Liver (tissue), 9 donors: ENCODE results near the gene METTL4. TPM values are rescaled to one million over a fixed set of nuclear protein-coding genes. Genes with fewer than 3 reads are reported as not detected.
"Not testable (repeated sequence)": the region's sequence is repeated elsewhere in the genome, so short reads cannot be mapped to it uniquely, and the experiment has no call there.

Source experiments
- DNase-seq: peaks from one replicate; pipeline ENCODE4 v3.0.0-alpha.2; 2017; ENCODE audit warnings: low spot score
- H3K27ac ChIP-seq, 2 donors: one replicate each; pipeline ENCODE4 v1.7.0; 2013; ENCODE audit warnings: inconsistent platforms in 2 of 2, low read length in 2 of 2, control low read depth in 1 of 2, low read depth in 1 of 2, mild to moderate bottlenecking in 1 of 2
- H3K27me3 ChIP-seq, 4 donors: one replicate each; pipeline versions ENCODE4 v1.6.1 to v1.7.0; 2013; ENCODE audit warnings: low read length in 3 of 4, inconsistent platforms in 1 of 4, mild to moderate bottlenecking in 1 of 4, moderate library complexity in 1 of 4; ENCODE audit not compliant: control insufficient read depth in 4 of 4, insufficient read depth in 4 of 4
- H3K36me3 ChIP-seq, 4 donors: one replicate each; pipeline versions ENCODE4 v1.6.1 to v1.7.0; 2013; ENCODE audit warnings: low read length in 3 of 4, mild to moderate bottlenecking in 3 of 4, low read depth in 1 of 4, moderate library complexity in 1 of 4; ENCODE audit not compliant: control insufficient read depth in 4 of 4, insufficient read depth in 3 of 4
- H3K4me1 ChIP-seq, 4 donors: one replicate each; pipeline versions ENCODE4 v1.6.1 to v1.7.0; 2013; ENCODE audit warnings: low read length in 3 of 4, mild to moderate bottlenecking in 3 of 4, moderate library complexity in 1 of 4; ENCODE audit not compliant: control insufficient read depth in 4 of 4, insufficient read depth in 4 of 4
- H3K4me3 ChIP-seq, 3 donors: one replicate each; pipeline versions ENCODE4 v1.6.1 to v1.7.0; 2013; ENCODE audit warnings: low read length in 3 of 3, control low read depth in 1 of 3, low read depth in 1 of 3, mild to moderate bottlenecking in 1 of 3
- H3K9ac ChIP-seq, 2 donors: one replicate each; pipeline ENCODE4 v1.7.0; 2013; ENCODE audit warnings: low read length in 2 of 2, mild to moderate bottlenecking in 2 of 2, moderate library complexity in 2 of 2, control low read depth in 1 of 2, low read depth in 1 of 2
- H3K9me3 ChIP-seq, 4 donors: one replicate each; pipeline versions ENCODE4 v1.6.1 to v1.7.0; 2013; ENCODE audit warnings: low read length in 3 of 4; ENCODE audit not compliant: control insufficient read depth in 4 of 4
- FOXA1 ChIP-seq: IDR thresholded peaks from 2 replicates; pipeline ENCODE4 v1.6.1; 2016; ENCODE audit warnings: antibody characterized with exemption
- HNF4G ChIP-seq: IDR thresholded peaks from 2 replicates; pipeline ENCODE4 v1.6.1; 2016; ENCODE audit warnings: antibody characterized with exemption
- JUND ChIP-seq, 2 donors: IDR thresholded peaks; 2 replicates each; pipeline ENCODE4 v1.6.1; 2016; ENCODE audit warnings: antibody characterized with exemption in 2 of 2
- NR2F2 ChIP-seq: IDR thresholded peaks from 2 replicates; pipeline ENCODE4 v1.6.1; 2016; ENCODE audit warnings: antibody characterized with exemption
- RXRA ChIP-seq, 2 donors: IDR thresholded peaks; 2 replicates each; pipeline ENCODE4 v1.6.1; 2017 to 2018; ENCODE audit warnings: antibody characterized with exemption in 2 of 2, mild to moderate bottlenecking in 1 of 2
- SP1 ChIP-seq: IDR thresholded peaks from 2 replicates; pipeline ENCODE4 v1.6.1; 2018; ENCODE audit warnings: antibody characterized with exemption, mild to moderate bottlenecking
- TAF1 ChIP-seq: conservative IDR thresholded peaks from 2 replicates; pipeline ENCODE4 v1.6.1; 2016; ENCODE audit warnings: antibody characterized with exemption, mild to moderate bottlenecking
- WGBS: extraction: QIAGEN DNeasy Blood & Tissue Kit; methylation state at CpG from one replicate; pipeline ENCODE4 v1.1.7; 2013; 5-methylcytosine and 5-hydroxymethylcytosine counted together
- polyA plus RNA-seq, 2 donors: library from polyadenylated mRNA; stranded (reverse) in 1 of 2; unstranded in 1 of 2; fragments of 200-250 nt in 1 of 2; fragments of >200 nt in 1 of 2; fragmentation: Nextera tagmentation in 1 of 2; extraction: Ambion mirVana in 1 of 2; gene quantifications; one replicate each; pipeline versions ENCODE4 v1.2.1 to v1.2.3, GENCODE V29; 2013 to 2015
- total RNA-seq, 2 donors: library from RNA; depleted of rRNA; stranded (reverse); fragments of >200 nt; gene quantifications; one replicate each; pipeline ENCODE4 v1.2.3, GENCODE V29; 2014
- TF ChIP-seq, protein P1 (sequence below): IDR thresholded peaks from 2 replicates; pipeline ENCODE4 v1.6.1; 2016; ENCODE audit warnings: antibody characterized with exemption, mild to moderate bottlenecking
- TF ChIP-seq, protein P2 (sequence below): fragments of 150-350 bp; IDR thresholded peaks from 2 replicates; pipeline ENCODE4 v1.5.1; 2017; ENCODE audit warnings: improper control_type of control experiment, low read depth, low read length; ENCODE audit not compliant: missing input control
- TF ChIP-seq, protein P3 (sequence below): IDR thresholded peaks from 2 replicates; pipeline ENCODE4 v1.6.1; 2016; ENCODE audit warnings: antibody characterized with exemption
- TF ChIP-seq, protein P4 (sequence below): IDR thresholded peaks from 2 replicates; pipeline ENCODE4 v1.6.1; 2016; ENCODE audit warnings: antibody characterized with exemption
- TF ChIP-seq, protein P5 (sequence below): IDR thresholded peaks from 2 replicates; pipeline ENCODE4 v1.6.1; 2016; ENCODE audit warnings: antibody characterized with exemption
- donor health status: healthy.
- donor health status: healthy.
- donor health status: healthy.
- donor health status: healthy.
- donor health status: healthy.

The METTL4 gene
- total and polyA plus RNA-seq, 4 donors: 1.9 to 13.9 (median 3.5) TPM

DNA sequence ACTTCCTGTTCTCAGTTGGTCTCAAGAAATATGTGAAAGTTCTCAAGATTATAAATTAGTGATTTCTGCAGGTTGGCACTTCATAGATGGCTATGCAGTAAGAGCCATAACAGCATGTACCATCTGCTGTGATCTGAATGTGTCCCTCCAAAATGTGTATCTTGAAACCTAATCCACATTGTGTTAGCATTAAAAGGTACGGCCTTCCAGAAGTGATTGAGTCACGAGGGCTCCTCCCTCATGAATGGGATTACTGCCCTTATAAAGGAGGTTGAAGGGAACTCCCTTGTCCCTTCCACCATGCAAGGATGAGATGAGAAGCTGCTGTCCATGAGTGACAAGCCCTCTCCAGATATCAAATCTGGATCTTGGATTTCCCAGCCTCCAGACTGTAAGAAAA is 45.0 kb downstream of the METTL4 start:
- Histone ChIP-seq H3K9me3 (no peaks in the 10 kb centered on the region), H3K4me1 (no peaks in the 10 kb centered on the region), H3K9ac (no peak overlapping the region), H3K27ac (no peak overlapping the region), H3K27me3 (no peaks in the 10 kb centered on the region), H3K36me3 (no peaks in the 10 kb centered on the region), H3K4me3 (no peak overlapping the region)
- no peak for DNase-seq
- 91% methylated on average over 2 of the region's 2 CpGs for WGBS
- TF ChIP-seq, protein P1, sequence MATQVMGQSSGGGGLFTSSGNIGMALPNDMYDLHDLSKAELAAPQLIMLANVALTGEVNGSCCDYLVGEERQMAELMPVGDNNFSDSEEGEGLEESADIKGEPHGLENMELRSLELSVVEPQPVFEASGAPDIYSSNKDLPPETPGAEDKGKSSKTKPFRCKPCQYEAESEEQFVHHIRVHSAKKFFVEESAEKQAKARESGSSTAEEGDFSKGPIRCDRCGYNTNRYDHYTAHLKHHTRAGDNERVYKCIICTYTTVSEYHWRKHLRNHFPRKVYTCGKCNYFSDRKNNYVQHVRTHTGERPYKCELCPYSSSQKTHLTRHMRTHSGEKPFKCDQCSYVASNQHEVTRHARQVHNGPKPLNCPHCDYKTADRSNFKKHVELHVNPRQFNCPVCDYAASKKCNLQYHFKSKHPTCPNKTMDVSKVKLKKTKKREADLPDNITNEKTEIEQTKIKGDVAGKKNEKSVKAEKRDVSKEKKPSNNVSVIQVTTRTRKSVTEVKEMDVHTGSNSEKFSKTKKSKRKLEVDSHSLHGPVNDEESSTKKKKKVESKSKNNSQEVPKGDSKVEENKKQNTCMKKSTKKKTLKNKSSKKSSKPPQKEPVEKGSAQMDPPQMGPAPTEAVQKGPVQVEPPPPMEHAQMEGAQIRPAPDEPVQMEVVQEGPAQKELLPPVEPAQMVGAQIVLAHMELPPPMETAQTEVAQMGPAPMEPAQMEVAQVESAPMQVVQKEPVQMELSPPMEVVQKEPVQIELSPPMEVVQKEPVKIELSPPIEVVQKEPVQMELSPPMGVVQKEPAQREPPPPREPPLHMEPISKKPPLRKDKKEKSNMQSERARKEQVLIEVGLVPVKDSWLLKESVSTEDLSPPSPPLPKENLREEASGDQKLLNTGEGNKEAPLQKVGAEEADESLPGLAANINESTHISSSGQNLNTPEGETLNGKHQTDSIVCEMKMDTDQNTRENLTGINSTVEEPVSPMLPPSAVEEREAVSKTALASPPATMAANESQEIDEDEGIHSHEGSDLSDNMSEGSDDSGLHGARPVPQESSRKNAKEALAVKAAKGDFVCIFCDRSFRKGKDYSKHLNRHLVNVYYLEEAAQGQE: no peak
- no peak for TF ChIP-seq RXRA (IDR thresholded peaks at IDR 0.05)
- TF ChIP-seq JUND (IDR thresholded peaks at IDR 0.05): no peak
- TF ChIP-seq, protein P2, sequence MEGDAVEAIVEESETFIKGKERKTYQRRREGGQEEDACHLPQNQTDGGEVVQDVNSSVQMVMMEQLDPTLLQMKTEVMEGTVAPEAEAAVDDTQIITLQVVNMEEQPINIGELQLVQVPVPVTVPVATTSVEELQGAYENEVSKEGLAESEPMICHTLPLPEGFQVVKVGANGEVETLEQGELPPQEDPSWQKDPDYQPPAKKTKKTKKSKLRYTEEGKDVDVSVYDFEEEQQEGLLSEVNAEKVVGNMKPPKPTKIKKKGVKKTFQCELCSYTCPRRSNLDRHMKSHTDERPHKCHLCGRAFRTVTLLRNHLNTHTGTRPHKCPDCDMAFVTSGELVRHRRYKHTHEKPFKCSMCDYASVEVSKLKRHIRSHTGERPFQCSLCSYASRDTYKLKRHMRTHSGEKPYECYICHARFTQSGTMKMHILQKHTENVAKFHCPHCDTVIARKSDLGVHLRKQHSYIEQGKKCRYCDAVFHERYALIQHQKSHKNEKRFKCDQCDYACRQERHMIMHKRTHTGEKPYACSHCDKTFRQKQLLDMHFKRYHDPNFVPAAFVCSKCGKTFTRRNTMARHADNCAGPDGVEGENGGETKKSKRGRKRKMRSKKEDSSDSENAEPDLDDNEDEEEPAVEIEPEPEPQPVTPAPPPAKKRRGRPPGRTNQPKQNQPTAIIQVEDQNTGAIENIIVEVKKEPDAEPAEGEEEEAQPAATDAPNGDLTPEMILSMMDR: no peak
- no peak for TF ChIP-seq SP1

DNA sequence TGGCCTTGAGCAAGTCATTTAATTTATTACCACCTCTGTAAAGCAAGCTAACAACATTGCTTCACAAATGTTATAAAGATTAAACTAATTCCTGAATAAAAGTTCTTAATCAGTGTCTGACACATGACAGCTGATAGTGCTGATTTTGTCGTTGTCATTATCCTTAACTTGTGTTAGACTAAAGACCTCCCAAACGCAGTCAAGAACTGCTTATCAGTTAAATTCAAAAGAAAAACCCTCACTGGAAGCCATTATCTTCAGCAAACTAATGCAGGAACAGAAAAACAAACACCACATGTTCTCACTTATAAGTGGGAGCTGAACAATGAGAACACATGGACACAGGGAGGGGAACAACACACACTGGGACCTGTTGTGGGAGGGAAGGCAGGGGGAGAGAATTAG is 46.5 kb downstream of the METTL4 start:
- not testable (repeated sequence) for H3K4me3 ChIP-seq, H3K9ac ChIP-seq, H3K27ac ChIP-seq, H3K27me3 ChIP-seq, H3K36me3 ChIP-seq, DNase-seq, H3K9me3 ChIP-seq, H3K4me1 ChIP-seq
- WGBS: 24% methylated on average over 2 of the region's 2 CpGs

DNA sequence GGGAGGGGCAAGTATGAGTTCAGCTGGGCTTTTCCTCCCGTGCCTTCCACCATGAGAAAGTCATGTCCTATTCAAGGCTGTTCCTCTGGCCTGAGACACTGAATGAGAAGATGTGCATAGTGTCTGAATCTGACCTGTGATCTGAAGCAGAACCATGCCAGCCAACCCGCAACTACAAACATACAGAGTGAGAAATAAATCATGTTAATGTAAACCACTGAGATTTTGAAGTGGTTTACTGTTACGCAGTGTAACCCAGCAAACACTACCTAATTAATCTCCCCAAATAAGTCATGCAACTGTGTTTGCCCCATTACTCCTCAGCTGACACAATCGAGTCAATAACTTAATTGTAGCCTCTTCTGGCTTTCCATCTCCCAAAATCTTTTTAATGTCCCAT is 49.2 kb downstream of the METTL4 start:
- no peaks in the 10 kb centered on the region for H3K27me3 ChIP-seq
- no peak overlapping the region for H3K4me3 ChIP-seq
- TF ChIP-seq FOXA1: no peak
- no peak for TF ChIP-seq NR2F2
- TF ChIP-seq, protein P1: no peak
- no peak for TF ChIP-seq TAF1
- no peak for TF ChIP-seq HNF4G
- TF ChIP-seq, protein P3, sequence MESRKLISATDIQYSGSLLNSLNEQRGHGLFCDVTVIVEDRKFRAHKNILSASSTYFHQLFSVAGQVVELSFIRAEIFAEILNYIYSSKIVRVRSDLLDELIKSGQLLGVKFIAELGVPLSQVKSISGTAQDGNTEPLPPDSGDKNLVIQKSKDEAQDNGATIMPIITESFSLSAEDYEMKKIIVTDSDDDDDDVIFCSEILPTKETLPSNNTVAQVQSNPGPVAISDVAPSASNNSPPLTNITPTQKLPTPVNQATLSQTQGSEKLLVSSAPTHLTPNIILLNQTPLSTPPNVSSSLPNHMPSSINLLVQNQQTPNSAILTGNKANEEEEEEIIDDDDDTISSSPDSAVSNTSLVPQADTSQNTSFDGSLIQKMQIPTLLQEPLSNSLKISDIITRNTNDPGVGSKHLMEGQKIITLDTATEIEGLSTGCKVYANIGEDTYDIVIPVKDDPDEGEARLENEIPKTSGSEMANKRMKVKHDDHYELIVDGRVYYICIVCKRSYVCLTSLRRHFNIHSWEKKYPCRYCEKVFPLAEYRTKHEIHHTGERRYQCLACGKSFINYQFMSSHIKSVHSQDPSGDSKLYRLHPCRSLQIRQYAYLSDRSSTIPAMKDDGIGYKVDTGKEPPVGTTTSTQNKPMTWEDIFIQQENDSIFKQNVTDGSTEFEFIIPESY: no peak
- TF ChIP-seq SP1: no peak
- TF ChIP-seq, protein P4, sequence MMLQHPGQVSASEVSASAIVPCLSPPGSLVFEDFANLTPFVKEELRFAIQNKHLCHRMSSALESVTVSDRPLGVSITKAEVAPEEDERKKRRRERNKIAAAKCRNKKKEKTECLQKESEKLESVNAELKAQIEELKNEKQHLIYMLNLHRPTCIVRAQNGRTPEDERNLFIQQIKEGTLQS: no peak
- TF ChIP-seq, protein P5, sequence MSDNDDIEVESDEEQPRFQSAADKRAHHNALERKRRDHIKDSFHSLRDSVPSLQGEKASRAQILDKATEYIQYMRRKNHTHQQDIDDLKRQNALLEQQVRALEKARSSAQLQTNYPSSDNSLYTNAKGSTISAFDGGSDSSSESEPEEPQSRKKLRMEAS: no peak
- WGBS: 90% methylated on average over 4 of the region's 4 CpGs
- DNase-seq: no peak
- H3K36me3 ChIP-seq: no peaks in the 10 kb centered on the region
- H3K9me3 ChIP-seq: no peaks in the 10 kb centered on the region
- no peak overlapping the region for H3K9ac ChIP-seq
- no peaks in the 10 kb centered on the region for H3K4me1 ChIP-seq
- H3K27ac ChIP-seq: no peak overlapping the region
